Effector memory CD4-positive, alpha-beta T cell (primary cell): ENCODE results near the gene NOTCH3.

Experiments used
- DNase-seq, 3 donors: peaks; one replicate each; pipeline ENCODE4 v3.0.0-alpha.2; 2020
- H3K27ac ChIP-seq: 2 replicates; pipeline ENCODE4 v1.7.0; 2013; ENCODE audit warnings: mild to moderate bottlenecking, low read length, moderate library complexity; ENCODE audit not compliant: insufficient read depth, poor library complexity, severe bottlenecking
- H3K27me3 ChIP-seq: replicated peaks from 2 replicates; pipeline ENCODE4 v1.7.0; 2013; ENCODE audit warnings: mild to moderate bottlenecking, low read length; ENCODE audit not compliant: insufficient read depth, control insufficient read depth, poor library complexity, severe bottlenecking
- H3K36me3 ChIP-seq: 2 replicates; pipeline ENCODE4 v1.7.0; 2013; ENCODE audit warnings: mild to moderate bottlenecking, low read length, moderate library complexity; ENCODE audit not compliant: control insufficient read depth, insufficient read depth
- H3K4me1 ChIP-seq: 2 replicates; pipeline ENCODE4 v1.7.0; 2013; ENCODE audit warnings: low read length, mild to moderate bottlenecking; ENCODE audit not compliant: control insufficient read depth, insufficient read depth, poor library complexity, severe bottlenecking
- H3K4me3 ChIP-seq: 2 replicates; pipeline ENCODE4 v1.7.0; 2013; ENCODE audit warnings: low read length, low read depth, mild to moderate bottlenecking; ENCODE audit not compliant: insufficient read depth, poor library complexity, severe bottlenecking
- H3K9me3 ChIP-seq: 2 replicates; pipeline ENCODE4 v1.7.0; 2013; ENCODE audit warnings: mild to moderate bottlenecking, low read length, moderate library complexity; ENCODE audit not compliant: control insufficient read depth

The NOTCH3 gene

DNA sequence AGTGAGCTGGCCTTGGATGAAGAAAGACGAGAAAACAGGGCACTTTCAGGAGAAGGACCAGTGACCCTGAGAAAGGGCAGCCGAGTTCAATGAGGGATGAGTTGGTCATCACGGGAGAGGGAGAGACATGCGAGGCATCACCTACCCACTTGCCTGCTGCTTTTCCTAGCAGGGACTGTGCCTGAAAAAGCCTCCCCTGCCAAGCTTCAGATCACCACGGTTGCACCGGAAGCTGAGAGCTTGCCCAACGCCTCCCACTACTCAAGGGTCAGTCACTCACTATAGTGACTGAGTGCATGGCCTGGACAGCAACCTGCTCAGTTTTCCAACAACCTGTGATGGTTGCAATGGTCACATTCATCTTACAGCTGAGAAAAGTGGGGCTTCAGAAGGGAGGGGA is 44.0 kb upstream of the NOTCH3 start:
- Histone ChIP-seq H3K27ac (no peak overlapping the region), H3K4me3 (no peak overlapping the region), H3K27me3 (no peaks in the 10 kb centered on the region), H3K9me3 (no peaks in the 10 kb centered on the region), H3K4me1 (no peaks in the 10 kb centered on the region), H3K36me3 (peaks cover 91% of the 10 kb centered on the region)
- no peak for DNase-seq

DNA sequence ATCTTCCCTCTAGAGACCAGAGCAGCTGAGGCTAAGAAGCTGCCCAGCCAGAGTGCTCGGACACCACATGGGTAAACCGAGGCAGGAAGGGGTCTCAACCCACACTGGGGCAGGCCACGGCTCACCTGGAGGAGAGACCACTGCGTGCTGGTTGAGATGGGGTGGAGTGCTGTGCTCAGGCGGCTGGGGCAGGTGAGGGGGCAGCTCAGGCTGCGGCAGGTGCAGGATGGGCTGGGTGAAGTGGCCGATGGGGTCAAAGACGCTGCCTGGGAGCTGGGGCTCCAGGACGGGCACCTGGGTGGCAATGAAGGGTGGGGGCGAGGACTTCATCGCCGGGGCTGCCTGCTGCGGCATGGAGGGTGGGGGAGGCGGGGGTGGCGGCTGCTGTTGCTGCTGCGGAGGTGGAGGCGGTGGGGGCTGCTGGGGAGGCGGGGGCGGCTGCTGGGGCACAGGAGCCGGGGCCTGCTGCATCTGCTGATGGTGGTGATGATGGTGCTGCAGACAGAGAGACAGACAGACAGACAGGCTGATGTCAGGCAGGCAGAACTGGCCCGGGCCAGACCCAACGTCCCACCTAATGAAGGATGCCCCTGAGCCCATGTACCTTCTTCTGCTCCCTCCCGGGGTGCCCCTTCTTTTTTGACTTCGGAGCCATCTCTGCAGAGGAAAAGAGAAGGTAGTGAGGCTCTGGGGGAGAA is 43.5 kb upstream of the NOTCH3 start:
- peaks cover 92% of the 10 kb centered on the region for H3K36me3 ChIP-seq
- H3K4me3 ChIP-seq: no peak overlapping the region

DNA sequence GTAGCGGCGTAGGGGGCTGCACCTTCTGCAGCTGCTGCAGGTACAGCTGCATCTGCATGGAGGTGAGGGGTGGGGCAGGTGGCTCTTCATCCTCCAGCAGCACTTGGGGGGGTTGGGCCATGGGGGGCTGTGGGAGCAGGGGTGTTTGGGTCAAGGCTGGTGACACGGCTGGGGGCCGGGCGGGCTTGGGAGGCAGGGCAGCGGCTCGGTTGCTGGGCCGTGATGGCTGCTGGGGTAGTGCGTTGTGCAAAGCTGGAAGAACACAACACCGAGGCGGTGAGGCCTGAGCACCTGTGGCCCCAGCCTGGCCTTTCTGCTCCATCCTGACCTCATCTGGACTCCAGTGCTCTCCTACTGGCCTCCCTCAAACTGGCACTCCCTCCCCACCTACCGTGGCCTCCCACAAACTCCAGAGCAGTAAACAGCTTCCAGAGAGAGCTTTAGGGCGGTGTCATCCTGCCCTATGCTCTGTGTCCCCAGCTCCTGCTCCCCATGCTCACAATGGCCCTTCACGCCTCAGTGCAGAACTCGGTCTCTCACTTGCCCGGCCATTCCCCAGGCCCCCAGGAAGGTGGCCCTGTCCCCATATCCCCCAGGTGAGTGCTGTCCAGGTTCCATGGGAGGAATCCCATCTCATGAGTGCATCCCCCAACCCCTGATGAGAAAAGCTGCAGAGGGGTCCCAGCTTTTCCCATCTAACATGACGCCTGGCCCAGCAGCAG is 42.6 kb upstream of the NOTCH3 start:
- Histone ChIP-seq H3K4me3 (no peak overlapping the region), H3K4me1 (no peaks in the 10 kb centered on the region), H3K36me3 (peaks cover 92% of the 10 kb centered on the region), H3K27ac (no peak overlapping the region), H3K9me3 (no peaks in the 10 kb centered on the region), H3K27me3 (no peaks in the 10 kb centered on the region)
- DNase-seq: no peak

More for the DNA sequence above, 43.5 kb upstream of the NOTCH3 start:
- Histone ChIP-seq H3K27me3 (no peaks in the 10 kb centered on the region), H3K9me3 (no peaks in the 10 kb centered on the region), H3K27ac (no peak overlapping the region), H3K4me1 (no peaks in the 10 kb centered on the region)
- DNase-seq: no peak

DNA sequence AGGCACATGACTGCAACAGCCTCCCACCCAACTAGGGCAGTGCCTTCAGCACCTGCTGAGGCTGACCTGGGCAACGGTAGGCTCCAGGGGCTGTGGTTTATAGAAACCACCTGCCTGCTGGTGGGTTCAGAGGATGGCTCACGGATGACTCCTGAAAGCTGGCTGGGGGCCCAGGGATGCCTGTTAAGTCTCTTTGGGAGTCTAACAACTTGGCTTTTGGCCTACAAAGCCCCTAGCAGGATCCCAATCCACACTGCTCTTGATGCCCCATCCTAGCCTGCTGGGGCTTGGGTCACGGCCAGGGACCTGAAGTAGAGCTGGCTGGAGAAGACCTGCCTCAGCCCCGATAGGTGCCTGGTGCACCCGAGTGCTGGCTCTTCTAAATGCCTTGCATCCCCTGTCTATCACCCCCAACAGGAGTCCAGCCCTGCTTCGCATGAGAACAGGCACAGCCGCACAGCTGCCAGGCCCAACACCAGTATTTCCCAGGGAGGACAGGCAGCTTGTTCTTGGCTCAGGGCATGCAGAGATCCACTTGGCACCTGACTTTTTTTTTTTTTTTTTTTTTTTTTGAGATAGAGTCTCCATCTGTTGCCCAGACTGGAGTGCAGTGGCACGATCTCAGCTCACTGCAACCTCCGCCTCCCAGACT is 40.6 kb upstream of the NOTCH3 start:
- Histone ChIP-seq H3K36me3 (peaks cover 88% of the 10 kb centered on the region), H3K27me3 (no peaks in the 10 kb centered on the region), H3K27ac (no peak overlapping the region), H3K4me1 (no peaks in the 10 kb centered on the region), H3K4me3 (no peak overlapping the region), H3K9me3 (no peaks in the 10 kb centered on the region)
- DNase-seq: no peak

DNA sequence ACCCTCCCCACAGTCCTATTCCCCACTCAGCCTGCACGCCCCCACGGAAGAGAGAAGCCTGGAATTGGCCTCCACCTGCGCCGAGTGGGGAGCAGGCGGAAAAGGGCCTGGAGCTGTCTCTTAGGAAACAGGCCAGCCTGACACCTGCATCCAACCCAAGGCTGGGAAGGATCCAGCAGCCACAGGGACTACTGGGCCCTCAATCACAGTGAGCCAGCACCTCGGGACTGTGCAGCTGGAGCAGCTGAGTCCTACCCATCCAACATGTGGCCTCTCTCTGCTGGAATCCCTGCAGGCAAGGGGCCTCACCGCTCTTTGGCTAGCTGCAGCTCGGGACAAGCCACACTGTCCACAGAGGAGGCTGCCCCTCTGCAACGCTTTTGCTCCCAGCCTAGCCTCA is 39.7 kb upstream of the NOTCH3 start:
- Histone ChIP-seq H3K27ac (no peak overlapping the region), H3K4me1 (no peaks in the 10 kb centered on the region), H3K36me3 (peaks cover 81% of the 10 kb centered on the region), H3K9me3 (no peaks in the 10 kb centered on the region), H3K4me3 (no peak overlapping the region), H3K27me3 (no peaks in the 10 kb centered on the region)
- DNase-seq: no peak

DNA sequence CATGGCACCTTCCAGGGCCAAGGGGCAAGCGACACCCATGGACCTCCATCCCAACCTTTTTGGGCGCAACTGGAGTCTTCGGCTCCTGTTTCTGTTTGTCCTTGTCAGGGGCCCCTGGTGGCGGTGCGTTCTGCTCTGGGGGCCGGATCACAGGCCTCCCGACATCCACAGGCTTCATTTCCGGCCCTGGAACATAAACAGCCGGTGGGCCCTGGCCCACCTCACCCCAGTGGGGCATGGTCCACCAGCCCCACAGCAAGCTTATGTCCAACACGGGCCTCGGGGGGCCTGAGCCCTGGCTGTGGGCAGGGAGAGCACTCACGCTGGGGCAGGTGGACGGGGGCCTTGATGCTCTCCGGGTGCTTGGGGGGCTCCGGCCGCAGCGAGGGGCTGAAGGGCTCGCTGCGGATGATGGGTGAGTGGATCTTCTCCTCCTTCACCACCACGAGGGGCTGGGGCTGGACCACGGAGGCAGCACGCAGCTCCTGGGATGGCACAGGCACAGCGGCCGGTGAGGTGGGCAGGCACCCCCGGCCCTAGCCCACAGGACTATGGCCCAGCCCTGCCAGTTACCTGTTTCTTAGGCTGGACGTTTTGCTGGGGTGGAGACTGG is 38.6 kb upstream of the NOTCH3 start:
- Histone ChIP-seq H3K4me3 (no peak overlapping the region), H3K36me3 (peaks cover 70% of the 10 kb centered on the region), H3K4me1 (no peaks in the 10 kb centered on the region), H3K27ac (no peak overlapping the region), H3K9me3 (no peaks in the 10 kb centered on the region), H3K27me3 (no peaks in the 10 kb centered on the region)
- no peak for DNase-seq

DNA sequence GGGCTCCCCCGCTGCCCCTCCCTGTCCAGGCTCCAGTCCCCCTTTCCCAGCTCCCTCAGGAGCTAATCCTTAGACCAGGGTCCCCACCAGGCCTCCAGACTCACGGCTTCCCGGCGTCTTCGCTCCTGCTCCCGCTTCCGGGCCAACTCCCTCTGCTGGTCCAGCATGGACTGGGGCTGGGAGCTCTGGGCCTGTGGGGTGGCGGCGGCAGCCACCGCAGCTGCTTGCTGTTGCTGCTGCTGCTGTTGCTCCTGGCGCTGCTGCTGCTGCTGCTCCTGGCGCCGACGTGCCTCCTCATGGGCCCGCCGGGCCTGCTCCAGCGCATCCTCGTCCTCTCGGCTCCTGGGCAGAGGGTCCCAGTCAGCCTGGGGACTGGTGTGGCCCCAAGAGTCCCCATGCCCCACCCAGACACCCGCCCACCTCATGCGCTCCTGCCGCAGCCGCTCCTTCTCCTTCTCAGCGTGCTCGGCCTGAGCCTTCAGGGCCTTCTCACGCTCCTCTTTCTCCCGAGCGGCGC is 37.9 kb upstream of the NOTCH3 start:
- DNase-seq: no peak
- peaks cover 65% of the 10 kb centered on the region for H3K36me3 ChIP-seq
- H3K27ac ChIP-seq: no peak overlapping the region

DNA sequence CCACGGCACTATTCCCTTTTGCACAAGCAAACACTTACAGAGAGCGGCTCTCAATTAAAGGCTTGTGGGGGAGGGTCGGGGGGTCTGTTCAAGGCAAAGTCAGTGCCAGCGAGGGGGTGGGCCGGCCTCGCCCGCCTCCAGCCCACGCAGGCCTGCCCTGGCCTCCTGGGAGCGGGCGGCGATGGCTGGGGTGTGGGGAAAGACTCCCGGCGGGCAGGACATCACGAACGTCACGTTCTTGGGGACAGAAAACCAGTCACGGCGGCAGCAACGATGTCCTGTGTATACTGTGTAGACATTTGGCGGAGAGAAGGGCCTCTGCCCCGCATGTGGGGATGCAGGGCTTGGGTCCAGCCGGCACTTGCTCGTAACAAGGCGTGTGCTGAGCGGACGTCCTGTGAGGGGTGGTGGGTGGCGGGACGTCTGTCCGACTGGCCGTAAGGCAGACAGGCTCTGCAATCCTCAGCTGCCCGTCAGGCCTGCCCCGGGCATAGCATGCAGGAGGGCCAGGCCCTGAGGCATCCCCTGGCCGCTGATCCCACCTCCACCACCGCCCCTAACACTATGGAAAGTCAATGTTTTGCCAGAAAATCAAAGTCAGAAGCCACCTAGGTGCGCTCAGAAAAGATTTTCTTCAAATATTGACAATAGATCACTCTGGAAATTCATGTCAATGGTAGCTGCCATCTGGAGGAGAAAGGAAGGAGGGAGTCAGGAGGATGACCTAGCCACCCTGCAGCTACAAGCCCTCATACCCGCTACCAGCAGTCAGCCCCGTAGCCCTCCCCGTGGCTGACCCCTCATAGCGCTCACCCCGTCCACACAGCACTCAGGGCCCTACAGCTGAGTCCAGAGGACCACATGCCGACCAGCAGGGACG is 37.2 kb upstream of the NOTCH3 start:
- Histone ChIP-seq H3K27me3 (no peaks in the 10 kb centered on the region), H3K36me3 (peaks cover 59% of the 10 kb centered on the region), H3K27ac (no peak overlapping the region), H3K9me3 (no peaks in the 10 kb centered on the region), H3K4me1 (no peaks in the 10 kb centered on the region), H3K4me3 (no peak overlapping the region)
- DNase-seq: no peak

More for the DNA sequence above, 37.9 kb upstream of the NOTCH3 start:
- H3K4me3 ChIP-seq: no peak overlapping the region
- no peaks in the 10 kb centered on the region for H3K9me3 ChIP-seq
- H3K27me3 ChIP-seq: no peaks in the 10 kb centered on the region
- H3K4me1 ChIP-seq: no peaks in the 10 kb centered on the region

DNA sequence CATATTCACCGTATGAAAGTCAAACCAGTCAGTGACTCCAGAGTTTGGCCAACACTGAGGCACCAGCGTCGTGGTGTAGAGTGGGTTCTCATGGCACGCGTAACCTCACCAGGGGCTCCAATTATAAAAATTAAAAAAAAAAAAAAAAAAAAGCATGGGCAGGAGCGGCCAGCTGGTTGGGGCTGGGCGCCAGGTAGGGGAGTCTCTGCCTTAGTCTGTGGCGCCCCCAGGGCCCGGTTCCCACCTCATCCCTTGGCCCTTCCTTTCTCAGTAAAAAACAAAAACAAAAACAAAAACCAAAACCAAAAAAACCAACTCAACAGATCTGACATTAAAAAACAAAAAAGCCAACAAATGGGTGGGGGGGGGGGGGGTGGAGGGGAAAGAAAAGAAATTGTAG is 36.1 kb upstream of the NOTCH3 start:
- Histone ChIP-seq H3K9me3 (no peaks in the 10 kb centered on the region), H3K4me1 (peaks cover 6% of the 10 kb centered on the region), H3K27me3 (peaks cover 3% of the 10 kb centered on the region), H3K36me3 (peaks cover 50% of the 10 kb centered on the region), H3K27ac (no peak overlapping the region), H3K4me3 (no peak overlapping the region)
- DNase-seq: no peak
